HG02798 (cell line): ENCODE measurements around the gene ARIH2.

ENCODE experiments used
- ATAC-seq: cut with Tn5 transposase; IDR thresholded peaks from one replicate; pipeline ENCODE4 v1.9.1; 2021; ENCODE audit warnings: mild to moderate bottlenecking; ENCODE audit not compliant: unreplicated experiment, poor library complexity

The ARIH2 gene

GRCh38 chr3:48966367-48966766 is 47.7 kb downstream of the ARIH2 start:
- no peak for ATAC-seq

GRCh38 chr3:48966876-48967361 is 48.3 kb downstream of the ARIH2 start:
- ATAC-seq, result no peak

DNA sequence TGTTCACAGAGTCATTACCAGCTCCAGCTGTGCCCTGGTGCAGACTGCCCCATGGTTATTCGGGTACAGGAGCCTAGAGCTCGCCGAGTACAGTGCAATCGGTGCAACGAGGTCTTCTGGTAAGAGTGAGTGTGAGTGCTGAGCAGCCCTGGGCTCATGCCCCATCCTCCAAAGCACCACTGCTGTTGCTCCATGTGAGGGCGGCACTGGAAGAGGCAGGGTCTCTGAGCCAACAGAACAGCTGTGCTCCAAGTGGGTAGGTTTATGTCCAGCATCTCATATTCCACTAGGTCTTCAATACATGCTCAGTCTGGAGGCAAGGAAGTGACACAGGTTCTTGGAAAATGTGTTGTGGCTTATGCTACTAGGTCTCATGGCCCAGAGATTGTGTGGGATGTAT is 51.9 kb downstream of the ARIH2 start:
- no peak for ATAC-seq

GRCh38 chr3:48974076-48974864 is 55.6 kb downstream of the ARIH2 start:
- no peak for ATAC-seq

DNA sequence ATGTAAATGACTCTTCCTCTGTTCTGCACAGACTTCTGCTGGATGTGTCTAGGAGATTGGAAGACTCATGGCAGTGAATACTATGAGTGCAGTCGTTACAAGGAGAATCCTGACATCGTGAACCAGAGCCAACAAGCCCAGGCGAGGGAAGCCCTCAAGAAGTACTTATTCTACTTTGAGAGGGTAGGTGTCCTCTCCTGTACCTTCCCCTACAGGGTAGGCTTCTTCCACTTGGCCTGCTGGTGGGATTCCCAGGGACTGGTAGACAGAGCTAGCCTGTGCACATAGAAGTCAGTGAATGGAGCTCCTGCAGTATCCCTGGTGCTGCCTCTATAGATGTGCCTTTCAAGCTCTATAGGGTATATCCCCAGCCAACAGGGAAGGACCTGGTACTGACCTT is 60.8 kb downstream of the ARIH2 start:
- no peak for ATAC-seq

- no peak for ATAC-seq
These were observed 61.7 kb downstream of the ARIH2 start for GRCh38 chr3:48980295-48980694.

DNA sequence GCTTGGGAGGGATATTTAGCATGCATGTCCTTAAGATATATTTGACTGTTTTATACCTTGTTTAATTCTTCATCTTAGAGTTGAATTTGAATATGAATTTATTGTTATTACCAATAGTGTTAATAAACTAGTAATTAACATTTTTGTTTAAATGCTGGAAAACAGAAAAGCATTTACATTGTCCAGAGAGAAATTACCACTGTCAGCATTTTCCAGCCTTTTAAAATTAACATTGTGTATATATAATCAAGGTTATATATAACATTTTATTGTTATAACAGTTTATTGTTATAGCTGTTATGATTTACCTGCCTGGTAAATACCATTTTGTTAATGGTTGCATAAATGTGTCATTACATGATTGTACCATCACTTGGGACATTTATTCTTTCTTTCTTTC is 63.4 kb downstream of the ARIH2 start:
- no peak for ATAC-seq

GRCh38 chr3:48982686-48983085 is 64.0 kb downstream of the ARIH2 start:
- ATAC-seq, result no peak

GRCh38 chr3:48983096-48983495 is 64.5 kb downstream of the ARIH2 start:
- ATAC-seq, result no peak

GRCh38 chr3:48984663-48985062 is 66.0 kb downstream of the ARIH2 start:
- ATAC-seq, result no peak

DNA sequence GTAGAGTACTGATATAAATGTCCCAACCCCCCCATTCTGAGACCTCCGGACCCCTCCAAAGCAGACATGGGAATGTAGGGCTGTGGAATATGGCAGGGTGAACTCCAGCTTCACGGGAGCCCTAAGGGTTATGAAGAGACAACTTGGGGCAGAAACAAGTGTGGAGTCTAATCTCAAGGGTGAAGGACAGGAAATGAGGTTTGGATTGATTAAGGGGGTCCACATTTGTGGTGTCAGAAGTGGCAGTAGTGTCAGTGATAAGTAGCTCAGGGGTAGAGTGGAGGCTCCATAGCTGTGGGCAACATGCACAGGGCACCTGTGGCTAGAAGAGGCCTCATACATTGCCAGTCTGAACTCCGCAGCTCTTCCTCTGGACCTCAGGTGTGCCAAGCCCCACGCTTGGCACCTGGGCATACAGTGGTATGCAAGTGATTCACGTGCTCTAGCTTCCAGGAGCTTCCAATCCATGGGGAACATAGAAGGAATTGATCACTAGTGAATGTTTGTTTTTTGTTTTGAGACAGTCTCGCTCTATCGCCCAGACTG is 67.3 kb downstream of the ARIH2 start:
- ATAC-seq, result no peak

GRCh38 chr3:48989126-48989795 is 70.6 kb downstream of the ARIH2 start:
- ATAC-seq, result no peak

- ATAC-seq, result peak; percentile 66
These were observed 71.4 kb downstream of the ARIH2 start, which contains the start of gene P4HTM for GRCh38 chr3:48989796-48990635. Gene P4HTM (plus strand): TSS chr3:48990241. CDS start chr3:48990257, 16 bp downstream.

DNA sequence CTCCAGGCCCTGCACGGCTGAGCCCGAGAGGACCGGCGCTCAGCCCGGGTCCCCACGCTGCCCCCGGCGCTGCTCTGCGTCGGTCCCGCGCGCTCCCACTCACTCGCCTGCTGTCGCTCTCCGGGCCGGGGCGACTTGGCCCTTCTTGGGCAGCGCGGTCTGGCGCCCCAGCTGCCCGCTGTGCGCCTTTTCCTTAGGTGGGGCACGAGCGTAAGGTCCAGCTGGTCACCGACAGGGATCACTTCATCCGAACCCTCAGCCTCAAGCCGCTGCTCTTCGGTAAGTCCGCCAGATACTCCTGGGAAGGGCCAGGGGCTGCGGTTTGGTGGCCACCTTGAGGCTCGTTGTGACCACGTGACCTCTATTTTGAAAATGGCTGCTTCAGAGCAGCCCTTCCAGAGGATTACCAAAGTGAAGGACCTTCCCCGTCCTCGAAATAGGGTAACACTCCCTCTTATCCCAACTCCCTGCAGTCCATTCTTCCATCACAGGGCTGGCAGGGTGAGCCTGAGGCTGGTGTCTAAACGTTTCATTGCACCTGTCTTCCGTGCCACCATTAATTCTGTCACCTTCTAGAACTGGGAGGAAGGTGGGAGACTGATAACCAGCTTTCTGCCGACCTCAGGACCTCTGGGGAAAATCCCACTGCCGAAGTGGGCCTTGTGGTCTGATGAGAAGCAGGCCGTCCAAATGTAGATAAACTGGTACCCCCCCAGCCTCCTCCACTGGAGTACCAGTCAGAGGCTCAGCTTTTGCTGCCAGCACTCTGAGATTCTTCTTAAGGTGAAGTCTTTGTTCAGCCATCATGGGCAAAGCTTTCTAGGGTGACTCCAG is 72.2 kb downstream of the ARIH2 start:
- peak; percentile 14 for ATAC-seq

- no peak for ATAC-seq
These were observed 73.4 kb downstream of the ARIH2 start for GRCh38 chr3:48991851-48992545.

GRCh38 chr3:48993834-48994233 is 75.2 kb downstream of the ARIH2 start:
- ATAC-seq, result no peak

DNA sequence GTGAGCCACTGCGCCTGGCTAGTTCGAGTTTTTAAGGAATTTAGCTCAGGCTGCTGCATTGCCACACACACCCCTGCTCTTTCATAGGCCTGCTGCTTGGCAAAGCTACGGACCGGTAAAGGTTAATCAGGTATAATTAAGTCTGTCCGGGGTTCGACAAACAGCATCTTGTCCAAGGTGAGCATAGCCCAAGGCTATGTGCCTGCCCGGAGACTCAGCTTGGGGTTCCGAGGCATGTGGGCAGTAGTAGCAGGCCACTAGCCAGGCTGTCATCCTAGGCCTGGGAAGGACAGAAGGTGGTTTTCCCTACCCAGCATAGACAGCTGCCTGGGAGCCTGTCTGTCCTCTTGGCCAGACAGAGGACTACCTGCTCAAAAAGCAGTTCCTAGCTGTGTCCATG is 78.0 kb downstream of the ARIH2 start:
- no peak for ATAC-seq

GRCh38 chr3:48997102-48997635 is 78.5 kb downstream of the ARIH2 start:
- no peak for ATAC-seq
